SK-N-SH treated with all-trans-retinoic acid at 6 μM for 48 hours (cell line): ENCODE measurements around the gene ADARB2.

Source experiments
- ATAC-seq: fragments of 200-7000 bp; cut with Tn5 transposase; 3 replicates; pipeline ENCODE4 v1.9.1; 2020; ENCODE audit warnings: mild to moderate bottlenecking, moderate library complexity
- ARNTL ChIP-seq: fragments of 450-650 bp; formaldehyde crosslinking; IDR thresholded peaks from 2 replicates; pipeline ENCODE4 v1.5.0; 2020; ENCODE audit warnings: low read depth, mild to moderate bottlenecking, moderate library complexity, borderline replicate concordance
- BACH2 ChIP-seq: fragments of 250-450 bp; sonication (Bioruptor Pico); IDR thresholded peaks from 2 replicates; pipeline ENCODE4 v1.9.0; 2021; ENCODE audit warnings: mild to moderate bottlenecking, borderline replicate concordance
- CSDC2 ChIP-seq: fragments of 250-450 bp; sonication (Bioruptor Pico); IDR thresholded peaks from 2 replicates; pipeline ENCODE4 v1.5.0; 2020; ENCODE audit warnings: mild to moderate bottlenecking, moderate library complexity
- ESRRG ChIP-seq: fragments of 250-450 bp; sonication (Bioruptor Pico); IDR thresholded peaks from 2 replicates; pipeline ENCODE4 v1.6.1; 2021; ENCODE audit warnings: mild to moderate bottlenecking
- GLIS3 ChIP-seq: fragments of 250-450 bp; sonication (Bioruptor Pico); IDR thresholded peaks from 2 replicates; pipeline ENCODE4 v1.5.0; 2020; ENCODE audit warnings: mild to moderate bottlenecking, moderate library complexity
- OSR1 ChIP-seq: fragments of 250-450 bp; sonication (Bioruptor Pico); IDR thresholded peaks from 2 replicates; pipeline ENCODE4 v1.8.0; 2022; ENCODE audit warnings: moderate library complexity, mild to moderate bottlenecking, inconsistent platforms
- PATZ1 ChIP-seq: fragments of 250-450 bp; sonication (Bioruptor Pico); IDR thresholded peaks from 2 replicates; pipeline ENCODE4 v1.8.0; 2020; ENCODE audit warnings: mild to moderate bottlenecking, moderate library complexity, borderline replicate concordance
- RARB ChIP-seq: fragments of 250-450 bp; sonication (Bioruptor Pico); IDR thresholded peaks from 2 replicates; pipeline ENCODE4 v1.8.0; 2021; ENCODE audit warnings: mild to moderate bottlenecking, moderate library complexity
- SNAI2 ChIP-seq: fragments of 250-450 bp; sonication (Bioruptor Pico); IDR thresholded peaks from 2 replicates; pipeline ENCODE4 v1.5.0; 2020; ENCODE audit warnings: mild to moderate bottlenecking, moderate library complexity
- TCF4 ChIP-seq: fragments of 250-450 bp; sonication (Bioruptor Pico); IDR thresholded peaks from 2 replicates; pipeline ENCODE4 v1.8.0; 2021; ENCODE audit warnings: mild to moderate bottlenecking, moderate library complexity, borderline replicate concordance
- TSHZ2 ChIP-seq: fragments of 250-450 bp; sonication (Bioruptor Pico); IDR thresholded peaks from 2 replicates; pipeline ENCODE4 v1.5.0; 2020; ENCODE audit warnings: mild to moderate bottlenecking, moderate library complexity
- ZC3H10 ChIP-seq: fragments of 250-450 bp; sonication (Bioruptor Pico); IDR thresholded peaks from 2 replicates; pipeline ENCODE4 v1.5.1; 2021; ENCODE audit warnings: mild to moderate bottlenecking, moderate library complexity
- ZFP3 ChIP-seq: fragments of 250-450 bp; sonication (Bioruptor Pico); IDR thresholded peaks from 2 replicates; pipeline ENCODE4 v1.5.0; 2020; ENCODE audit warnings: mild to moderate bottlenecking, moderate library complexity
- ZNF565 ChIP-seq: fragments of 450-650 bp; formaldehyde crosslinking; conservative IDR thresholded peaks from 2 replicates; pipeline ENCODE4 v1.5.0; 2020; ENCODE audit warnings: low read depth, mild to moderate bottlenecking, moderate library complexity
- ZNF70 ChIP-seq: fragments of 450-650 bp; formaldehyde crosslinking; IDR thresholded peaks from 2 replicates; pipeline ENCODE4 v1.5.0; 2020; ENCODE audit warnings: mild to moderate bottlenecking, moderate library complexity
- TF ChIP-seq, protein P1 (sequence below): fragments of 250-450 bp; sonication (Bioruptor Pico); IDR thresholded peaks from 2 replicates; pipeline ENCODE4 v1.8.0; 2021; ENCODE audit warnings: low read depth, mild to moderate bottlenecking, moderate library complexity, borderline replicate concordance
- TF ChIP-seq, protein P2 (sequence below): fragments of 250-450 bp; sonication (Bioruptor Pico); IDR thresholded peaks from 2 replicates; pipeline ENCODE4 v1.5.1; 2021; ENCODE audit warnings: mild to moderate bottlenecking, moderate library complexity

ADARB2 gene

DNA sequence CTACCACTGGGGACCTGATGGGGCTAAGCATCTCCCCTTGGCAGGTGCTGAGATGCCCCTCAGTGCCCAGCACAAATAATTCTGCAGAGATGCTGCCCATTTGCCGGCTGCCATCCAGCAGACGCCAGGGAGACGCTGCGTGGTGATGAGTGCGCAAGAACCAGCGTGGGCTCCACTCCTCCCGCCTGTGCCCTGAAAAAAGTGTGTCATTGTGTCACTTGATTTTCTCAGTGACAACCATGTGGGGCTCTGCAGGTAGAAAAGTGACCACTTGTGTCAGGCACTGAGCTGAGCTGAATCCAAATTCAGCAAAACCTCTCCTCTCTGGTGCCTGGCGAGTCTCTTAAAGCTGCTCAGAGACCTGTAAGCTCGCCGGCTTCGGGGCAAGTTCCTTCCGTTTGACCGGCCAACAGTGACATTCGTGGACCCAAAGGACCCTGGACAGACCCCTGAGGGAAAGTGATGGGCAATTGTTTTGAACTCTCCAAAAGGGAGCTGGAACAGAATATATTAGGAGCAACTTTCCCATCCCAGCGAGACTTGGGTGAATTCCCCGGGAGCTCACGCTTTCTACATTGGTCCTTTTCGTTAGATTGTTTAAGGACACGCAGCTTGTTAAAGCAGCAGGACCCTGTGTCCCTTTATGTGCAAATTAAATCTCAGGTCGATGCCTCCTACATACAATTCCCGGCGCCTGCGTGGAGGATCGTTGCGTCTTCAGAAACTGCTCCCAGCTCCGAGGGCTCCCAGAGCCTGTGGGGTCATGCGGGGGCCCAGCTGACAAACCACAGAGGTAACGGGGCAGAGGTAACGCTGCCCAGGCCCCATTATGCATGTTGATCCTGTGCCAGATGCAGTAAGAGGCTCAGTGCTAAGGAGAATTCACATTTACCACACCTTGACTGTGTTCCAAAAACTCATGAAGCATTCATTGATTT is 332.7 kb downstream of the ADARB2 start:
- TF ChIP-seq RARB (CRISPR knock-in tag) (no peak), GLIS3 (CRISPR knock-in tag) (no peak), ESRRG (CRISPR knock-in tag) (no peak), ZNF70 (CRISPR knock-in tag) (no peak)
- TF ChIP-seq, protein P1, sequence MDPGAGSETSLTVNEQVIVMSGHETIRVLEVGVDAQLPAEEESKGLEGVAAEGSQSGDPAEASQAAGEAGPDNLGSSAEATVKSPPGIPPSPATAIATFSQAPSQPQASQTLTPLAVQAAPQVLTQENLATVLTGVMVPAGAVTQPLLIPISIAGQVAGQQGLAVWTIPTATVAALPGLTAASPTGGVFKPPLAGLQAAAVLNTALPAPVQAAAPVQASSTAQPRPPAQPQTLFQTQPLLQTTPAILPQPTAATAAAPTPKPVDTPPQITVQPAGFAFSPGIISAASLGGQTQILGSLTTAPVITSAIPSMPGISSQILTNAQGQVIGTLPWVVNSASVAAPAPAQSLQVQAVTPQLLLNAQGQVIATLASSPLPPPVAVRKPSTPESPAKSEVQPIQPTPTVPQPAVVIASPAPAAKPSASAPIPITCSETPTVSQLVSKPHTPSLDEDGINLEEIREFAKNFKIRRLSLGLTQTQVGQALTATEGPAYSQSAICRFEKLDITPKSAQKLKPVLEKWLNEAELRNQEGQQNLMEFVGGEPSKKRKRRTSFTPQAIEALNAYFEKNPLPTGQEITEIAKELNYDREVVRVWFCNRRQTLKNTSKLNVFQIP = no peak
- TF ChIP-seq, protein P2, sequence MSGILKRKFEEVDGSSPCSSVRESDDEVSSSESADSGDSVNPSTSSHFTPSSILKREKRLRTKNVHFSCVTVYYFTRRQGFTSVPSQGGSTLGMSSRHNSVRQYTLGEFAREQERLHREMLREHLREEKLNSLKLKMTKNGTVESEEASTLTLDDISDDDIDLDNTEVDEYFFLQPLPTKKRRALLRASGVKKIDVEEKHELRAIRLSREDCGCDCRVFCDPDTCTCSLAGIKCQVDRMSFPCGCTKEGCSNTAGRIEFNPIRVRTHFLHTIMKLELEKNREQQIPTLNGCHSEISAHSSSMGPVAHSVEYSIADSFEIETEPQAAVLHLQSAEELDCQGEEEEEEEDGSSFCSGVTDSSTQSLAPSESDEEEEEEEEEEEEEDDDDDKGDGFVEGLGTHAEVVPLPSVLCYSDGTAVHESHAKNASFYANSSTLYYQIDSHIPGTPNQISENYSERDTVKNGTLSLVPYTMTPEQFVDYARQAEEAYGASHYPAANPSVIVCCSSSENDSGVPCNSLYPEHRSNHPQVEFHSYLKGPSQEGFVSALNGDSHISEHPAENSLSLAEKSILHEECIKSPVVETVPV (CRISPR knock-in tag) = no peak
- no peak for ATAC-seq

DNA sequence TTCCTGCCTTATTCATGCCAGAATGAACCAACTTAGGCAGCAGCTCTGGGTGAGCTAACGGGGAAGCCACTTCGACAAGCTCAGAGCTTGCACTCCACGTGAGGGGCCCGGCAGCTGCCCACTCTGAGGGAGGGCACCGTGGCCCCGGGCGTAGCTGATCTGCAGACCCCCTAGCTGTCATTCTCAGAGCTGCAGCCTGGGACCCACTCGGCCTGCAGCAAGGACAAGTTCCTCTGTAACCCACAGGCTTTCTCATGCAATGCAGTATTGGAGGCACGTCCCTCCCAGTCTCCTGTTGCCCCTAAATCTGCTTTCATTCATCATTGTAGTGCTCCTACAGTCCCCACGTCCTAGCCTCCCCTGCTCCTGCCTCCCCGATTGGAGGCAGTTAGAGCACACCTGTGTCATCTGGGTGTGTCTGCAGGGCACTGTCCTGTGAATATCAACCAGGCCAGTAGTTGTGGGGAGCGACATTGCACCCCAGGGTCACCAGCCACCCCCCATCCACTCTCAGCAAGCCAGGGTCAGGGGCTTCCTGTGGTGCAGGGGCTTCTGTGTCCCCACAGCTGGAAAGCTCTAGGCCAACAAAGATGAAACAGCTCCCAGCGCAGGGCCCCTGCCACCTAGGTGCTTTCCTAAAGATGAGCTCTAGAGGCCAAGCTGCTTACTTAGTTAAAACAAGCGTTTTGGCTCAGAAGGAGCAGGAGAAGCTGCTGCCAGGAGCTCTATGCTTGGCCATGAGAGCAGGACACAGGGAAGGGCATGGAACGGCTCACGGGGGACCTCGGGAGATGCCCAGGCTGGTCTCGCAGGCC is 333.6 kb downstream of the ADARB2 start:
- ATAC-seq = no peak
- TF ChIP-seq ZFP3 (CRISPR knock-in tag) (no peak), ZC3H10 (CRISPR knock-in tag) (no peak), TSHZ2 (CRISPR knock-in tag) (no peak), GLIS3 (CRISPR knock-in tag) (no peak), ZNF70 (CRISPR knock-in tag) (no peak), BACH2 (CRISPR knock-in tag) (no peak), TCF4 (CRISPR knock-in tag) (no peak), SNAI2 (CRISPR knock-in tag) (no peak), CSDC2 (no peak), ESRRG (CRISPR knock-in tag) (no peak), OSR1 (CRISPR knock-in tag) (no peak), PATZ1 (CRISPR knock-in tag) (no peak), ARNTL (CRISPR knock-in tag) (no peak), ZNF565 (no peak)
- TF ChIP-seq, protein P1 = no peak
- TF ChIP-seq, protein P2 (CRISPR knock-in tag) = no peak
